GM21786 (cell line): ENCODE results near the gene RPS6KA6.
A peak's percentile ranks its signal among the peaks of the same experiment; 100 is the strongest.
"Not testable (repeated sequence)": the region's sequence is repeated elsewhere in the genome, so short reads cannot be mapped to it uniquely, and the experiment has no call there.

Experiments used
- ATAC-seq: cut with Tn5 transposase; IDR thresholded peaks from one replicate; pipeline ENCODE4 v1.9.1; 2021; ENCODE audit not compliant: unreplicated experiment

Gene RPS6KA6

GRCh38 chrX:84165711-84166110 lies 22.3 kb downstream of the RPS6KA6 start:
- ATAC-seq = no peak

GRCh38 chrX:84162401-84162800 lies 25.6 kb downstream of the RPS6KA6 start:
- ATAC-seq = no peak

GRCh38 chrX:84161641-84162040 lies 26.4 kb downstream of the RPS6KA6 start:
- ATAC-seq = no peak

- ATAC-seq = no peak
Observed at GRCh38 chrX:84160736-84161135, 27.3 kb downstream of the RPS6KA6 start.

GRCh38 chrX:84156821-84157220 lies 31.2 kb downstream of the RPS6KA6 start:
- ATAC-seq = no peak

GRCh38 chrX:84155938-84156337 lies 32.1 kb downstream of the RPS6KA6 start:
- ATAC-seq = no peak

- ATAC-seq = no peak
Observed at GRCh38 chrX:84153538-84153937, 34.5 kb downstream of the RPS6KA6 start.

DNA sequence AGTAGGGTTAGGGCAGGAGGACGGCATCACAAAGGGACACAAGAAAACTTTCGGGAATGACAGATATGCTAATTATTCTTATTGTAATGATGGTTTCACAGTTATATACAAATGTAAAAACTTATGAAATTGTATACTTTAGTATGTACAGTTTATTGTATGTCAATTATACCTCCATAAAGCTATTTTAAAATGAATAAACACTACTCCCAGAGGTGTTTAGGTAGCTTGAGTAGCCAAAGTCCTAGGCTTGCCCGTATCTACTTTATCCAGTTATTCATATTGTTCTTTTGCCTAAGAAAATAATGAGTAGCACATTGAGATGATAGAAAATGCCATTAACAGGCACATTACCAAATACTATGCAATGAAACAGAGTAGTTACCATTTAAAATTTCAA lies 43.0 kb downstream of the RPS6KA6 start:
- ATAC-seq = no peak

DNA sequence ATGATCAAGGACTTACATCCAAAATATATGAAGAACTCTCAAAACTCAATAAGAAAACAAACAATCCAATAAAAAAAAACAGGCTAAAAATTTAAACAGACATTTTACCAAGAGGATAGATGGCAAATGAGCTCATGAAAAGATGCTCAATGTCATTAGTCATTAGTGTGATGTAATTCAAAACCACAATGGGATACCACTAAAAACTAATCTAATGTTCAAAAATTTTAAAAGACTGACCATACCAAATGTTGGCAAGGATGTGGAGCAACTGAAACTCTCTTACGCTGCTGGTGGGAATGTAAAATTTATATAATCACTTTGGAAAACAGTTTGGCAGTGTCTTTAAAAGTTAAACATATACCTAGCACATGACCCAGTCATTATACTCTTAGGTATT lies 43.7 kb downstream of the RPS6KA6 start:
- ATAC-seq = no peak

DNA sequence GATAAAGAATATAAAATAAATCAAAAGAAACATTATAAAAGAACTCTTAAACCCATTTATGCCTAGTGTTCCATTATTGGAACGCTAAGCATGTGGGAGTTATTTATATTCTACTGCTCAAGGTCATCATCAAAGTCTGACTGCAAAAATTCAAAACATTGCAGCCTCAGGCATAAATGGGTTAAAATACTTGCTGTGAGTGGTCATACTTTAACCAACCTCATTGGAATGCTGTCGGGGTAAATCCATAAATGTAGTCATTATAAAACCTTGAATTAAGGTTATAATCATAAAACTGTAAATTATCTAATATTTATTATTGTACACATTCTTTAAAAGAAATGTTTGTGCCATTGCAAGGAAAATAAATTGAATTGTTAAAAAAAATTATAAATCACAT lies 55.0 kb downstream of the RPS6KA6 start:
- ATAC-seq = no peak

GRCh38 chrX:84123585-84123984 lies 64.4 kb downstream of the RPS6KA6 start:
- no peak for ATAC-seq

DNA sequence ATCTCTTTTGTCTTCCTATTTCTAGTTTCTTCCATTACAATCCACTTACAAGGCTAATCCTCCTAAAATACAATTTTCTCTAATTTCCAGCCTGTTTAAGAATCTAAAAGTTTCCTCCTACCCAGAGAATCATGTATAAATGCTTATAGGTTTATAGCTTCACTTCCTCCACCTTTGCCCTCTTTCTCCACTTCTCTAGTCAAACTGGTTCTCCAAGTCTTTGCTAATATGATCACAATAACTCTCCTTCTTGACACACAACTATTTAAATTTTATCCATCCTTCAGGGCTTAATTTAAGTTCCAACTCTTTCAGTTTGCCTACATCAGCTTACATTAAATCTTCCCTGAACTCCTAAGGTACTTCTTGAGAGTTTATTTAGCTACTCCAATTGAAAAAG lies 69.2 kb downstream of the RPS6KA6 start:
- no peak for ATAC-seq

DNA sequence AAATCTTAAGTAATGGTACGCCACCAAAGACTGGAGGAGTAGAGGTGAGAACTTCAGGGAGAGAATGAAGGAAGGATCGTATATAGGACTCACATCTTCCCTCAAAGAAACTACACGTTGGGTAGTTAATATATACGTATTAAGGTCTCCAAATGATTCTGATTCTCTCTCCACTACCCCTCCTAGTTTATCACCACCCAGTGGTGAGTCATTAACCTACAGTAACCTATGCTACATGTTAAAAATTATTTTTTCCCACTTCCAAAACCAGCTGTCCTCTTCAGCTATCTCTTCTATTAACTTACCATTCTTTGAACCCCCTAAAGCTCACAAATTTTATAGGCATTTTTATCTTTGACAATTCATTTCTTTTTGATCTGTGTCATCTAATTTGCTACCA lies 69.7 kb downstream of the RPS6KA6 start:
- ATAC-seq = no peak

GRCh38 chrX:84108584-84108983 lies 79.4 kb downstream of the RPS6KA6 start:
- ATAC-seq = no peak

GRCh38 chrX:84099120-84099519 lies 88.9 kb downstream of the RPS6KA6 start:
- ATAC-seq = no peak

- ATAC-seq = not testable (repeated sequence)
Observed at GRCh38 chrX:84079479-84080197, 108.4 kb downstream of the RPS6KA6 start.

DNA sequence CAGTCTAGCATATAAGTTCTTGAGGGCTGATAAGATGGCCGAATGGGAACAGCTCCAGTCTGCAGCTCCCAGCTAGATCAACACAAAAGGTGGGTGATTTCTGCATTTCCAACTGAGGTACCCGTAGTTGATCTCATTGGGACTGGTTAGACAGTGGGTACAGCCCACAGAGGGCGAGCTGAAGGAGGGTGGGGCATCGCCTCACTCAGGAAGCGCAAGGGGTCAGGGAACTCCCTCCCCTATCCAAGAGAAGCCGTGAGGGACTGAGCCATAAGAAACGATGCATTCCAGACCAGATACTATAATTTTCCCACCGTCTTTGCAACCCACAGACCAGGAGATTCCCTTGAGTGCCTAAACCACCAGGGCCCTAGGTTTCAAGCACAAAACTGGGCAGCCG lies 109.0 kb downstream of the RPS6KA6 start:
- ATAC-seq = no peak

DNA sequence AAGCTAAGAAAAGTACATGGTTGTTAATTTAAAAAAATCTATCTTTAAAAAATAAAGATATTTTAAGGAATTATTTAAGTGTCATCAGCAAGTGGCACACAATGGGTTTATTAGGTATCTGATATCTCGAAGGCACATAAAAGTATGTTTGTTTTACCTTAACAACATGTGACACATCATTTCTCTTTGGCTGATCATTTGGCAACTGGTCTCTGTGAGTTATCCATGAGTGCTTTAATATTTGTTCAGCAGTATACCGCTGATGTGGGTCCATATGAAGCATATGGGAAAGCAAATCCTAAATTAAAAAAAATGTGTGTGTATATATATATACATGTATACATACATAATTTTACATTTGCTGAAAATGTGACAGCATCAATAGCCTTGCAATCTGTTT lies 123.2 kb downstream of the RPS6KA6 start:
- no peak for ATAC-seq

GRCh38 chrX:84064164-84064563 lies 123.8 kb downstream of the RPS6KA6 start:
- ATAC-seq = no peak

- no peak for ATAC-seq
Observed at GRCh38 chrX:84047339-84047738, 140.7 kb downstream of the RPS6KA6 start.

DNA sequence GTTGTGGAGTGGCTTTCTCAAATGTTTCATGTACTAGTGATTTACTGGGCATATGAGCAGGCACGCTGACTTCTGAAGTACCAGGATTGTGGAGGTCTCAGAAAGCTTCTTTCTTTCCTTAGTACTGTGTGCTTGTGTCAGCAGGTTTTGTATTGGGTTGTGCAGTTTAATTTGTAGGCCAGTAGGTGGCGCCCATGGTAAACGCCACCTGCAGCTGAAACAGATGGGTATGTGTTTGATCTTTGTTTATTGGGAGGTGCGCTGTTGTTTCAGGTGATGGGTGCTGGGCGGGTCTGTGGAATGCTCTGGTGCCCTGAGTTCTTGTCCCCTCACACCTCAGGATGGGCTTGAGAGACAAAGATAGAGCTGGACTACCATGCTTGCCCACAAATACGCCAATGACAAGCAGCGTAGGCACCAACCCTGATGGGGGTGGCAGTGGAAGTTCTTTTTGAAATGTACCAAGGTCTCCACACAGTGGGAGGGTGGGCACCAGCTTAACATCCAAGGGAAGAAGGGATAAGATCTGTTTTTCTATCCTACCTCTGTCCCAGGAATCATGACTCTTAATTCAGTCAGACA lies 141.5 kb downstream of the RPS6KA6 start:
- peak; percentile 95 for ATAC-seq

GRCh38 chrX:84044051-84044450 lies 143.9 kb downstream of the RPS6KA6 start:
- no peak for ATAC-seq
